Breast epithelium (tissue), 4 donors: ENCODE results near the gene CYP51A1. TPM values are rescaled to one million over a fixed set of nuclear protein-coding genes. Genes with fewer than 3 reads are reported as not detected.
"Not testable (repeated sequence)": the region's sequence is repeated elsewhere in the genome, so short reads cannot be mapped to it uniquely, and the experiment has no call there.

Source experiments
- DNase-seq, 2 donors: peaks; one replicate each; pipeline ENCODE4 v3.0.0-alpha.2; 2019; ENCODE audit warnings: low spot score in 2 of 2
- H3K27ac ChIP-seq, 2 donors: fragments of 200-600 bp; sonication (generic) in 1 of 2; one replicate each; pipeline ENCODE4 v1.5.1; 2016 to 2019; ENCODE audit warnings: mild to moderate bottlenecking in 1 of 2
- H3K27me3 ChIP-seq, 2 donors: fragments of 200-600 bp; sonication (generic) in 1 of 2; one replicate each; pipeline versions ENCODE4 v1.5.1 to v1.6.0; 2017 to 2019; ENCODE audit warnings: control low read depth in 1 of 2, mild to moderate bottlenecking in 1 of 2
- H3K36me3 ChIP-seq: fragments of 200-600 bp; one replicate; pipeline ENCODE4 v1.5.1; 2019
- H3K4me1 ChIP-seq, 2 donors: fragments of 200-600 bp; sonication (generic); one replicate each; pipeline ENCODE4 v1.5.1; 2016 to 2019; ENCODE audit warnings: control low read depth in 1 of 2
- H3K4me3 ChIP-seq, 3 donors: fragments of 200-600 bp; sonication (generic); 1 replicate in 2 of 3; 2 replicates in 1 of 3; pipeline ENCODE4 v1.5.1; 2016 to 2019; ENCODE audit warnings: mild to moderate bottlenecking in 3 of 3, moderate library complexity in 2 of 3
- H3K9me3 ChIP-seq, 2 donors: fragments of 200-600 bp; sonication (generic) in 1 of 2; one replicate each; pipeline ENCODE4 v1.5.1; 2016 to 2019; ENCODE audit warnings: control low read depth in 1 of 2
- CTCF ChIP-seq, 3 donors: fragments of 450-650 bp; IDR thresholded peaks; one replicate each; pipeline ENCODE4 v1.5.1; 2016 to 2017; ENCODE audit warnings: antibody characterized with exemption in 3 of 3, mild to moderate bottlenecking in 3 of 3, moderate library complexity in 3 of 3
- POLR2A ChIP-seq: fragments of 450-650 bp; IDR thresholded peaks from one replicate; pipeline ENCODE4 v1.6.1; 2016; ENCODE audit warnings: antibody characterized with exemption, mild to moderate bottlenecking, moderate library complexity
- POLR2AphosphoS5 ChIP-seq, 3 donors: sonication (generic); formaldehyde crosslinking; IDR thresholded peaks; one replicate each; pipeline ENCODE4 v1.6.1; 2017; ENCODE audit warnings: antibody characterized with exemption in 3 of 3
- intact Hi-C: fragments of 100-400 bp; cut with DNase I; formaldehyde crosslinking; loops from one replicate; pipeline ENCODE4 v1.15.1; 2023; ENCODE audit warnings: low total_unique reads
- total RNA-seq, 3 donors: library from RNA; depleted of rRNA; stranded (reverse); fragments of >200 nt; gene quantifications; one replicate each; pipeline ENCODE4 v1.1.0, GENCODE V29; 2016

The CYP51A1 gene
- total RNA-seq, 3 donors from 2014 or later, result 28.3 to 39.1 (median 32.4) TPM

- H3K9me3 ChIP-seq, result no peaks in the 10 kb centered on the region
- H3K4me3 ChIP-seq, result no peak overlapping the region
- DNase-seq, result no peak
- TF ChIP-seq CTCF (IDR thresholded peaks at IDR 0.05) (no peak), POLR2A (no peak), POLR2AphosphoS5 (IDR thresholded peaks at IDR 0.05) (no peak)
- H3K36me3 ChIP-seq, result no peaks in the 10 kb centered on the region
- H3K4me1 ChIP-seq, result no peaks in the 10 kb centered on the region
- H3K27me3 ChIP-seq, result no peaks in the 10 kb centered on the region
- no peak overlapping the region for H3K27ac ChIP-seq
- intact Hi-C loops, result no loop called here
Measured at GRCh38 chr7:92158660-92159575, 24.6 kb upstream of the CYP51A1 start.

GRCh38 chr7:92156990-92157389 lies 22.7 kb upstream of the CYP51A1 start:
- no peak for DNase-seq
- no peaks in the 10 kb centered on the region for H3K36me3 ChIP-seq
- H3K27ac ChIP-seq, result no peak overlapping the region
- no peaks in the 10 kb centered on the region for H3K9me3 ChIP-seq
- no peaks in the 10 kb centered on the region for H3K27me3 ChIP-seq
- no peaks in the 10 kb centered on the region for H3K4me1 ChIP-seq
- intact Hi-C loops, result no loop called here
- TF ChIP-seq POLR2A, result no peak
- TF ChIP-seq POLR2AphosphoS5 (IDR thresholded peaks at IDR 0.05), result no peak
- no peak for TF ChIP-seq CTCF (IDR thresholded peaks at IDR 0.05)
- H3K4me3 ChIP-seq, result no peak overlapping the region

DNA sequence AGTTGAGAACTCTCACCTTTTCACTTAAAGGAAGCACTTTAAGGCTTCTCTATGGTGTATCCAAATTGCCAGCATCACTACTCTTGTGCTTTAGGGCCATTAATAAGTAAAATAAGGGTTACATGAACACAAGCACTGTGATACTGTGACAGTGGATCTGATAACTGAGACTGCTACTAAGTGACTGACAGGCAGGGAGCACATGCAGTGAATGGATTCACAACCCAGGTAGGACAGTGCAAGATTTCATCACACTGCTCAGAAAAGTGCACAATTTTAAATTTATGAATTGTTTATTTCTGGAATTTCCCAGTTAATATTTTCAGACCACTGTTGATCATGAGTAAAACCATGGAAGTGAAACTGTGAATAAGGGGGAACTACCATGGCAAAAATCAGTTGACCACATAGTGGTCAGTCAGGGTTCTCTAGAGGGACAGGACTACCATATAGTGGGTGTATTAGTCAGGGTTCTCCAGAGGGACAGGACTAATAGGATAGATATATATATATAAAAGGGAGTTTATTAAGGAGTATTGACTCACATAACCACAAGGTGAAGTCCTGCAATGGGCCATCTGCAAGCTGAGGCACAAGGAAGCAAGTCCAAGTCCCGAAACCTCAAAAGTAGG lies 20.9 kb upstream of the CYP51A1 start:
- no peak for DNase-seq
- TF ChIP-seq CTCF (IDR thresholded peaks at IDR 0.05) (no peak), POLR2AphosphoS5 (IDR thresholded peaks at IDR 0.05) (no peak), POLR2A (no peak)
- Histone ChIP-seq H3K4me1 (no peaks in the 10 kb centered on the region), H3K27me3 (no peaks in the 10 kb centered on the region), H3K9me3 (no peaks in the 10 kb centered on the region), H3K4me3 (no peak overlapping the region), H3K36me3 (no peaks in the 10 kb centered on the region), H3K27ac (no peak overlapping the region)
- intact Hi-C loops, result no loop called here

- Histone ChIP-seq H3K9me3 (no peaks in the 10 kb centered on the region), H3K4me3 (no peak overlapping the region), H3K27ac (no peak overlapping the region), H3K36me3 (no peaks in the 10 kb centered on the region), H3K27me3 (no peaks in the 10 kb centered on the region), H3K4me1 (no peaks in the 10 kb centered on the region)
- intact Hi-C loops, result no loop called here
- TF ChIP-seq POLR2AphosphoS5 (IDR thresholded peaks at IDR 0.05), result no peak
- no peak for TF ChIP-seq POLR2A
- TF ChIP-seq CTCF (IDR thresholded peaks at IDR 0.05), result no peak
- no peak for DNase-seq
Measured at GRCh38 chr7:92150450-92151017, 16.3 kb upstream of the CYP51A1 start.

DNA sequence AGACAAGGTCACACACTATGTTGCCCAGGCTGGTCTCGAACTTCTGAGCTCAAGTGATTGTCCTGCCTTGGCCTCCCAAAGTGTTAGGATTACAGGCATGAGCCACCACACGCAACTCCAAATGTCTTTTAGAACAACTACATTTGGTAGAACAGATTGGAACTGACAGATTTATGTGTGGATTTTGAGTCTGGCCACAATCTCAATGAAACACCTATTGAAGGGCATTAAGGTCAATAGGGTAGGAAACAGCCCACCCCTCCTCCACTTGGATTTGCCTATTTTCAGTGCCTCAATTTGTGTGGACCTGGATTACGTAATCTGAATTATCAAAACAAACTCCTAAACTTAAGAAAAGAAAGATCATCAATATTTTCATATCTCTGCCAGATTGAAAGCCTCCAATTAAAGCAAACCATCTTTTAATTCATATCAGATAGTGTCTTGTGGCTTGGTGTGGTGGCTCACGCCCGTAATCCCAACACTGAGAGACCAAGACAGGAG lies 15.5 kb upstream of the CYP51A1 start:
- no peak for DNase-seq
- H3K4me1 ChIP-seq, result no peaks in the 10 kb centered on the region
- H3K36me3 ChIP-seq, result no peaks in the 10 kb centered on the region
- H3K9me3 ChIP-seq, result no peaks in the 10 kb centered on the region
- no peak for TF ChIP-seq CTCF (IDR thresholded peaks at IDR 0.05)
- TF ChIP-seq POLR2A, result no peak
- TF ChIP-seq POLR2AphosphoS5 (IDR thresholded peaks at IDR 0.05), result no peak
- intact Hi-C loops, result no loop called here
- no peaks in the 10 kb centered on the region for H3K27me3 ChIP-seq
- no peak overlapping the region for H3K27ac ChIP-seq
- no peak overlapping the region for H3K4me3 ChIP-seq

- intact Hi-C loops, H3K36me3 ChIP-seq, H3K4me3 ChIP-seq, DNase-seq, H3K27ac ChIP-seq, H3K4me1 ChIP-seq, H3K27me3 ChIP-seq, H3K9me3 ChIP-seq: not testable (repeated sequence)
Measured at GRCh38 chr7:92143192-92143880, 9.1 kb upstream of the CYP51A1 start.

DNA sequence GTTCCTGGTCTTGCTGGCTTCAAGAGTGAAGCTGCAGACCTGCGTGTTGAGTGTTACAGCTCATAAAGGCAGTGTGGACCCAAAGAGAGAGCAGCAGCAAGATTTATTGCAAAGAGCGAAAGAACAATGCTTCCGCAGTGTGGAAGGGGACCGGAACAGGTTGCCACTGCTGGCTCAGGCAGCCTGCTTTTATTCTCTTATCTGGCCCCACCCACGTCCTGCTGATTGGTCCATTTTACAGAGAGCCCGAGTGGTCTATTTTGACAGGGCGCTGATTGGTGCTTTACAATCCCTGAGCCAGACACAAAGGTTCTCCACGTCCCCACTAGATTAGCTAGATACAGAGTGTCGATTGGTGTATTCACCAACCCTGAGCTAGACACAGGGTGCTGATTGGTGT lies 8.5 kb upstream of the CYP51A1 start:
- H3K9me3 ChIP-seq, intact Hi-C loops, H3K36me3 ChIP-seq, H3K27me3 ChIP-seq, H3K4me1 ChIP-seq, H3K27ac ChIP-seq, DNase-seq, H3K4me3 ChIP-seq: not testable (repeated sequence)
